K562 (cell line): Measurements from ENCODE around the gene FXYD4. TPM values are rescaled to one million over a fixed set of nuclear protein-coding genes. Genes with fewer than 3 reads are reported as not detected.

ENCODE experiments used
- CEBPB ChIP-seq: fragments of 450-650 bp; IDR thresholded peaks from 2 replicates; pipeline ENCODE4 v1.6.1; 2016; ENCODE audit warnings: missing genetic modification characterization, missing compliant biosample characterization
- CEBPG ChIP-seq, 3 experiments: fragments of 200-800 bp in 1 of 3; sonication (Bioruptor generic) in 1 of 3; sonication (generic) in 1 of 3; formaldehyde crosslinking in 1 of 3; IDR thresholded peaks in 2 of 3; conservative IDR thresholded peaks in 1 of 3; 2 replicates each; pipeline versions ENCODE4 v1.6.1 to v1.8.0; 2016 to 2022; ENCODE audit warnings: missing compliant biosample characterization in 2 of 3, missing genetic modification characterization in 2 of 3, mild to moderate bottlenecking in 1 of 3, missing genetic modification reagents in 1 of 3
- FOSL1 ChIP-seq: fragments of 200-800 bp; sonication (Bioruptor generic); conservative IDR thresholded peaks from 2 replicates; pipeline ENCODE4 v1.6.1; 2016; ENCODE audit warnings: missing genetic modification characterization, missing compliant biosample characterization
- KAT2B ChIP-seq: IDR thresholded peaks from one replicate; pipeline ENCODE4 v1.6.1; 2012; ENCODE audit warnings: low read depth, mild to moderate bottlenecking, control low read depth, inconsistent platforms, low read length, moderate library complexity
- KLF6 ChIP-seq: fragments of 250-450 bp; sonication (Bioruptor Pico); IDR thresholded peaks from 2 replicates; pipeline ENCODE4 v1.4.0; 2020; ENCODE audit warnings: mild to moderate bottlenecking, moderate library complexity, borderline replicate concordance
- PKNOX1 ChIP-seq: fragments of 450-650 bp; IDR thresholded peaks from 2 replicates; pipeline ENCODE4 v1.6.1; 2016
- PTTG1 ChIP-seq: fragments of 450-650 bp; IDR thresholded peaks from 2 replicates; pipeline ENCODE4 v1.6.1; 2016; ENCODE audit warnings: low read depth, mild to moderate bottlenecking, missing genetic modification characterization, missing compliant biosample characterization
- RCOR1 ChIP-seq, 2 experiments: IDR thresholded peaks; 2 replicates each; pipeline ENCODE4 v1.6.1; 2012; ENCODE audit warnings: low read depth in 2 of 2, low read length in 2 of 2, borderline replicate concordance in 1 of 2, improper control_type of control experiment in 1 of 2
- SAP30 ChIP-seq: fragments of 200-600 bp; sonication (generic); IDR thresholded peaks from 2 replicates; pipeline ENCODE4 v1.6.1; 2012; ENCODE audit warnings: borderline replicate concordance, low read depth, mild to moderate bottlenecking, moderate library complexity, low read length, control low read depth, inconsistent platforms; ENCODE audit not compliant: insufficient read depth, poor library complexity, severe bottlenecking
- SREBF1 ChIP-seq: fragments of 150-350 bp; IDR thresholded peaks from 2 replicates; pipeline ENCODE4 v1.6.1; 2014; ENCODE audit warnings: antibody characterized with exemption, low read depth, low read length, borderline replicate concordance
- ZBTB12 ChIP-seq: fragments of 250-450 bp; sonication (Bioruptor Pico); IDR thresholded peaks from 2 replicates; pipeline ENCODE4 v1.4.0; 2020
- ZNF184 ChIP-seq: sonication (generic); formaldehyde crosslinking; IDR thresholded peaks from 2 replicates; pipeline ENCODE4 v1.5.0; 2020; ENCODE audit warnings: missing genetic modification reagents
- ZNF280B ChIP-seq: fragments of 250-450 bp; sonication (Bioruptor Pico); IDR thresholded peaks from 2 replicates; pipeline ENCODE4 v1.5.1; 2021; ENCODE audit warnings: mild to moderate bottlenecking
- ZNF592 ChIP-seq: fragments of 450-650 bp; IDR thresholded peaks from 2 replicates; pipeline ENCODE4 v1.6.1; 2017; ENCODE audit warnings: antibody characterized with exemption, mild to moderate bottlenecking
- ZNF639 ChIP-seq, 2 experiments: fragments of 200-800 bp in 1 of 2; sonication (Bioruptor generic) in 1 of 2; sonication (generic) in 1 of 2; formaldehyde crosslinking in 1 of 2; IDR thresholded peaks in 1 of 2; conservative IDR thresholded peaks in 1 of 2; 2 replicates each; pipeline versions ENCODE4 v1.5.0 to v1.6.1; 2016 to 2020; ENCODE audit warnings: missing compliant biosample characterization in 1 of 2, missing genetic modification characterization in 1 of 2, missing genetic modification reagents in 1 of 2
- polyA plus RNA-seq, 8 experiments: library from polyadenylated mRNA; depleted of rRNA in 4 of 8; stranded (reverse) in 5 of 8; unstranded in 3 of 8; fragments of >200 nt; fragmentation: Nextera tagmentation in 2 of 8; fragmentation: Illumina TruSeq in 1 of 8; extraction: Ambion mirVana in 2 of 8; extraction: Trizol in 1 of 8; gene quantifications; 2 replicates each; pipeline versions ENCODE4 v1.2.1 to v1.2.3, GENCODE V29; 2011 to 2014; ENCODE audit warnings: inconsistent platforms in 1 of 8, missing spikeins in 1 of 8
- total RNA-seq, 7 experiments: library from RNA; depleted of rRNA in 6 of 7; stranded (reverse); fragments of >200 nt in 6 of 7; fragmentation: Illumina TruSeq in 2 of 7; extraction: Trizol in 2 of 7; gene quantifications; 2 replicates each; pipeline versions ENCODE4 v1.2.1 to v1.2.3, GENCODE V29; 2011 to 2021; ENCODE audit warnings: low replicate concordance in 1 of 7

FXYD4 gene
- total and polyA plus RNA-seq, 9 of the 15 experiments (the other 6 are each of a cell fraction or from before 2014, with no cell fraction given): not detected

- TF ChIP-seq ZBTB12 (CRISPR knock-in tag) (no peak), ZNF639 (CRISPR knock-in tag; conservative IDR thresholded peaks at IDR 0.05 in 1 of 2, IDR thresholded peaks at IDR 0.05 in 1 of 2) (peak in 1 of 2 experiments; percentile 99; a peak in 2 of 4 replicates), KAT2B (no peak), SAP30 (peak; percentile 78), KLF6 (CRISPR knock-in tag) (peak; percentile 53; the same call in 1 of the 2 replicates), PKNOX1 (peak; percentile 49), SREBF1 (no peak), PTTG1 (tag) (no peak), ZNF184 (CRISPR knock-in tag) (no peak), FOSL1 (tag) (0 out of 2 replicates have a peak, but pooled peaks have one; percentile 12), ZNF280B (CRISPR knock-in tag) (no peak), CEBPB (tag) (no peak), CEBPG (CRISPR knock-in tag; IDR thresholded peaks at IDR 0.05) (peak; percentile 50; the same call in 1 of the 2 replicates), CEBPG (tag; conservative IDR thresholded peaks at IDR 0.05 in 1 of 2, IDR thresholded peaks at IDR 0.05 in 1 of 2) (no peak), RCOR1 (IDR thresholded peaks at IDR 0.05; ENCODE audit: borderline replicate concordance in 1 of 2, low read depth in 2 of 2, low read length in 2 of 2) (peak in 1 of 2 experiments; percentile 65; a peak in 1 of 4 replicates), ZNF592 (peak; percentile 88)
These were observed 25.6 kb downstream of the FXYD4 start (continued) for GRCh38 chr10:43396928-43397624.
